Mesendoderm (in vitro differentiated cells): ENCODE measurements around the gene ALDOB.

ENCODE experiments used
- DNase-seq: peaks from one replicate; pipeline ENCODE4 v3.0.0; 2013
- H2AK5ac ChIP-seq: 2 replicates; pipeline ENCODE4 v1.6.1; 2013; ENCODE audit warnings: low read length, inconsistent platforms
- H2BK120ac ChIP-seq: 2 replicates; pipeline ENCODE4 v1.6.1; 2013; ENCODE audit warnings: low read depth, mild to moderate bottlenecking, low read length, moderate library complexity, mixed read lengths
- H2BK15ac ChIP-seq: replicated peaks from 2 replicates; pipeline ENCODE4 v1.6.1; 2013; ENCODE audit warnings: low read depth, mild to moderate bottlenecking, moderate library complexity
- H2BK5ac ChIP-seq: 2 replicates; pipeline ENCODE4 v1.6.1; 2013; ENCODE audit warnings: low read length, inconsistent platforms
- H3K18ac ChIP-seq: 2 replicates; pipeline ENCODE4 v1.6.1; 2013; ENCODE audit warnings: mild to moderate bottlenecking, low read length, mixed read lengths
- H3K23ac ChIP-seq: one replicate; pipeline ENCODE4 v1.6.1; 2013; ENCODE audit warnings: low read length
- H3K27ac ChIP-seq: 2 replicates; pipeline ENCODE4 v1.5.1; 2013; ENCODE audit warnings: low read depth, mild to moderate bottlenecking, inconsistent platforms, low read length, moderate library complexity
- H3K27me3 ChIP-seq: 2 replicates; pipeline ENCODE4 v1.6.1; 2013; ENCODE audit warnings: low read length, control low read depth, mild to moderate bottlenecking, inconsistent platforms; ENCODE audit not compliant: insufficient read depth, poor library complexity
- H3K36me3 ChIP-seq: 2 replicates; pipeline ENCODE4 v1.6.1; 2013; ENCODE audit warnings: low read length, inconsistent platforms; ENCODE audit not compliant: control insufficient read depth, insufficient read depth
- H3K4ac ChIP-seq: one replicate; pipeline ENCODE4 v1.6.1; 2013; ENCODE audit warnings: low read depth, mild to moderate bottlenecking, low read length, moderate library complexity
- H3K4me1 ChIP-seq: 2 replicates; pipeline ENCODE4 v1.6.1; 2013; ENCODE audit warnings: low read depth, low read length, inconsistent platforms; ENCODE audit not compliant: control insufficient read depth
- H3K4me2 ChIP-seq: 2 replicates; pipeline ENCODE4 v1.6.1; 2013; ENCODE audit warnings: low read length
- H3K4me3 ChIP-seq: 2 replicates; pipeline ENCODE4 v1.5.1; 2013; ENCODE audit warnings: mild to moderate bottlenecking, low read length
- H3K56ac ChIP-seq: one replicate; pipeline ENCODE4 v1.6.1; 2013; ENCODE audit warnings: low read length
- H3K79me1 ChIP-seq: 2 replicates; pipeline ENCODE4 v1.6.1; 2013; ENCODE audit warnings: low read length, inconsistent platforms
- H3K79me2 ChIP-seq: 2 replicates; pipeline ENCODE4 v1.6.1; 2013; ENCODE audit warnings: mild to moderate bottlenecking, low read length; ENCODE audit not compliant: control insufficient read depth, insufficient read depth
- H3K9ac ChIP-seq: 2 replicates; pipeline ENCODE4 v1.6.1; 2013; ENCODE audit warnings: low read length, inconsistent platforms
- H4K5ac ChIP-seq: one replicate; pipeline ENCODE4 v1.6.1; 2013; ENCODE audit warnings: low read length
- H4K8ac ChIP-seq: one replicate; pipeline ENCODE4 v1.6.1; 2013; ENCODE audit warnings: low read depth, mild to moderate bottlenecking, control low read depth, low read length, moderate library complexity
- WGBS: extraction: QIAGEN DNeasy Blood & Tissue Kit; methylation state at CpG from one replicate; pipeline ENCODE4 v1.1.7; 2013; ENCODE audit warnings: low lambda C conversion rate, missing lambda C conversion rate; ENCODE audit not compliant: insufficient coverage; ENCODE audit errors: extremely low coverage; 5-methylcytosine and 5-hydroxymethylcytosine counted together

The ALDOB gene

DNA sequence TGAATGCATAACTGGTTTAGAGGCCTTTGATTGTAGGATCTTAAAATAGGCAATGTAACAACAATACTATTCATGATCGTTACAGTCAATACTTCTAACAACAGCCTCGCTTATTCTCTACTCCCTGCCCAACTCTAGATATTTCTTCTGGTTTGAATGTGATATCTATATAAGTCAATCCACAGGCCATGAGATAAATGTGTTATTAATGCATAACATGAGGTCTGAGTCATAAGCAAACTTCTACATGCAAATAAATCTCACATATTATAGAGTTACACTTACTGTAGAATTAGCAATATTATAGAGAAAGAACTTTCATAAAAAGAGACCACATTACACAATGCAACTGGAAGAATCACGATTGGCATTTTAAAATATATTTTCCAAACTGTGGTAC is 2.9 kb upstream of the ALDOB start:
- Histone ChIP-seq H3K4me1 (no peaks in the 10 kb centered on the region), H2BK15ac (no peak overlapping the region), H3K4me3 (no peak overlapping the region), H3K4ac (no peak overlapping the region), H2AK5ac (no peak overlapping the region), H3K27me3 (no peaks in the 10 kb centered on the region), H3K56ac (no peak overlapping the region), H2BK120ac (no peak overlapping the region), H3K4me2 (no peak overlapping the region), H4K5ac (no peak overlapping the region), H3K18ac (no peak overlapping the region), H3K9ac (no peak overlapping the region), H3K27ac (no peak overlapping the region), H4K8ac (no peak overlapping the region), H3K23ac (no peak overlapping the region), H2BK5ac (no peak overlapping the region), H3K79me2 (no peaks in the 10 kb centered on the region), H3K36me3 (no peaks in the 10 kb centered on the region), H3K79me1 (no peaks in the 10 kb centered on the region)
- no peak for DNase-seq
- no CpG with 5 or more reads among the region's 3 CpGs for WGBS

- WGBS: no CpG with 5 or more reads among the region's 2 CpGs
- no peak for DNase-seq
- H4K5ac ChIP-seq: no peak overlapping the region
- H3K79me1 ChIP-seq: no peaks in the 10 kb centered on the region
- H2AK5ac ChIP-seq: no peak overlapping the region
- H3K4me2 ChIP-seq: no peak overlapping the region
- H3K4me1 ChIP-seq: no peaks in the 10 kb centered on the region
- H3K56ac ChIP-seq: no peak overlapping the region
- H4K8ac ChIP-seq: no peak overlapping the region
- H3K27ac ChIP-seq: no peak overlapping the region
- no peak overlapping the region for H3K4me3 ChIP-seq
- no peaks in the 10 kb centered on the region for H3K79me2 ChIP-seq
- H3K27me3 ChIP-seq: no peaks in the 10 kb centered on the region
- H2BK15ac ChIP-seq: no peak overlapping the region
- no peak overlapping the region for H3K18ac ChIP-seq
- H3K36me3 ChIP-seq: no peaks in the 10 kb centered on the region
- no peak overlapping the region for H3K4ac ChIP-seq
- no peak overlapping the region for H3K9ac ChIP-seq
- H2BK120ac ChIP-seq: no peak overlapping the region
- no peak overlapping the region for H3K23ac ChIP-seq
- H2BK5ac ChIP-seq: no peak overlapping the region
Observed at GRCh38 chr9:101437806-101438232, 2.2 kb upstream of the ALDOB start.

- Histone ChIP-seq H3K79me2 (no peaks in the 10 kb centered on the region), H3K27ac (no peak overlapping the region), H3K27me3 (no peaks in the 10 kb centered on the region), H2BK15ac (no peak overlapping the region), H3K4me3 (no peak overlapping the region), H4K5ac (no peak overlapping the region), H4K8ac (no peak overlapping the region), H3K4me1 (no peaks in the 10 kb centered on the region), H3K36me3 (no peaks in the 10 kb centered on the region), H3K79me1 (no peaks in the 10 kb centered on the region), H3K18ac (no peak overlapping the region), H2AK5ac (no peak overlapping the region), H3K4me2 (no peak overlapping the region), H3K56ac (no peak overlapping the region), H2BK5ac (no peak overlapping the region), H2BK120ac (no peak overlapping the region), H3K23ac (no peak overlapping the region), H3K9ac (no peak overlapping the region), H3K4ac (no peak overlapping the region)
- no peak for DNase-seq
- no CpG with 5 or more reads among the region's 3 CpGs for WGBS
Observed at GRCh38 chr9:101434998-101435397, 576 bp downstream of the ALDOB start.

DNA sequence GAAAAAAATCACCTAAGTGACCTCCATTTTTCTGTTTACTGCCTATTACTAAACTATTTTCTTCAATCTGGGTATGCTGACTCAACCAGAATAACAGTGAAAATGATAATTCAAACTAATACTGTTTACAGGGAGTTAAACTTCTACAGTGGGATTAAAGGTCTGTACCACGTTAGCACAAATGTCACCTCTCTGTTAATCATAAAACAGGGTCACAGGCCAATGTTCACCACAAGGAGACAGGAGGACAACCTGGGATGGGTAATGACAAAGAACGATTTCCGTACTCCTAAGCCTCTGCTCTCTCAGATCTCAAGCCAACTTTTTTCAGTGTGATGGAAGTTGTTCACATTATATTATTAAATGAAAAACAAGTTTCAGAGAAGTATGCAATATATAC is 2.3 kb downstream of the ALDOB start:
- no peak for DNase-seq
- Histone ChIP-seq H2BK5ac (no peak overlapping the region), H3K79me2 (no peaks in the 10 kb centered on the region), H4K8ac (no peak overlapping the region), H4K5ac (no peak overlapping the region), H3K36me3 (no peaks in the 10 kb centered on the region), H3K27me3 (no peaks in the 10 kb centered on the region), H3K4ac (no peak overlapping the region), H2AK5ac (no peak overlapping the region), H3K4me2 (no peak overlapping the region), H3K23ac (no peak overlapping the region), H3K9ac (no peak overlapping the region), H2BK120ac (no peak overlapping the region), H2BK15ac (no peak overlapping the region), H3K79me1 (no peaks in the 10 kb centered on the region), H3K4me1 (no peaks in the 10 kb centered on the region), H3K56ac (no peak overlapping the region), H3K27ac (no peak overlapping the region), H3K4me3 (no peak overlapping the region), H3K18ac (no peak overlapping the region)
- WGBS: no CpG with 5 or more reads among the region's 3 CpGs

DNA sequence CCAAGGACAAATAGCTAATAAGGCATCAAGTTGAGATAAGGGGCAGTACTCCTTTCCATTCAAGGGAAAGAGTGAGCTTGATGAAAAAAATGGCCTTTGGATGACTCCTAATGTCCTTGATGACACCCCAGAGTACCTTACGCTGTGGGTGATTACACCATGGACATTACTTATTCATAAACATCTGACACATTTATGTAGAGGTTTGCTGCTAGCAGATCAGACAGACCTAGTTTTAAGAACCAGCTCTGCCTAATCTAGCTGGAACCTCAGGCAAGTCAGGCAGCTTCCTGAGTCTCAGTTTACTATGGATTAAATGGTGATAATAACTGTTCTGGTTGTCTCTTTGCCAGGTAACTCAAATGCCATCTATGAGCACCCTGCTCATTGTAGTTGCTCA is 2.8 kb downstream of the ALDOB start:
- no peaks in the 10 kb centered on the region for H3K4me1 ChIP-seq
- H3K4me2 ChIP-seq: no peak overlapping the region
- no peak overlapping the region for H3K18ac ChIP-seq
- no peak overlapping the region for H4K5ac ChIP-seq
- no peak overlapping the region for H2BK5ac ChIP-seq
- no peak overlapping the region for H3K4ac ChIP-seq
- no peaks in the 10 kb centered on the region for H3K79me2 ChIP-seq
- no peak overlapping the region for H4K8ac ChIP-seq
- no peak overlapping the region for H3K9ac ChIP-seq
- DNase-seq: no peak
- no peak overlapping the region for H2BK15ac ChIP-seq
- no peak overlapping the region for H3K4me3 ChIP-seq
- WGBS: no CpG with 5 or more reads among the region's 1 CpG
- no peak overlapping the region for H2AK5ac ChIP-seq
- no peaks in the 10 kb centered on the region for H3K36me3 ChIP-seq
- no peak overlapping the region for H3K56ac ChIP-seq
- H3K27me3 ChIP-seq: no peaks in the 10 kb centered on the region
- no peak overlapping the region for H3K23ac ChIP-seq
- H3K27ac ChIP-seq: no peak overlapping the region
- H3K79me1 ChIP-seq: no peaks in the 10 kb centered on the region
- H2BK120ac ChIP-seq: no peak overlapping the region

GRCh38 chr9:101432171-101432570 is 3.4 kb downstream of the ALDOB start:
- Histone ChIP-seq H2BK5ac (no peak overlapping the region), H2BK15ac (no peak overlapping the region), H3K4ac (no peak overlapping the region), H3K79me2 (no peaks in the 10 kb centered on the region), H3K4me1 (no peaks in the 10 kb centered on the region), H4K5ac (no peak overlapping the region), H3K36me3 (no peaks in the 10 kb centered on the region), H3K18ac (no peak overlapping the region), H3K4me2 (no peak overlapping the region), H3K56ac (no peak overlapping the region), H3K23ac (no peak overlapping the region), H2BK120ac (no peak overlapping the region), H2AK5ac (no peak overlapping the region), H3K9ac (no peak overlapping the region), H4K8ac (no peak overlapping the region), H3K4me3 (no peak overlapping the region), H3K27me3 (no peaks in the 10 kb centered on the region), H3K79me1 (no peaks in the 10 kb centered on the region), H3K27ac (no peak overlapping the region)
- no peak for DNase-seq
